HEK293 (cell line): Measurements from ENCODE around the gene CLEC19A.

Experiments
- CTCF ChIA-PET: fragments of 350-600 bp; formaldehyde crosslinking; extraction: SDS; loops from one replicate; lab custom pipeline; 2021; ENCODE audit warnings: antibody characterized with exemption; lab: Yijun Ruan, JAX
- POLR2A ChIA-PET: fragments of 300-600 bp; formaldehyde crosslinking; extraction: SDS; loops from one replicate; lab custom pipeline; 2020; ENCODE audit warnings: antibody characterized with exemption, inconsistent platforms; lab: Yijun Ruan, JAX
- H3K27ac ChIP-seq: fragments of 200-500 bp; sonication (Bioruptor generic); 2 replicates; pipeline ENCODE4 v1.5.1; 2014; ENCODE audit warnings: low read depth, low read length, control low read depth, inconsistent platforms; ENCODE audit errors: extremely low read depth
- H3K36me3 ChIP-seq, 2 experiments: fragments of 200-500 bp in 1 of 2; sonication (Bioruptor generic) in 1 of 2; 1 replicate in 1 of 2; 2 replicates in 1 of 2; pipeline ENCODE4 v1.5.1; 2014 to 2017; ENCODE audit warnings: inconsistent platforms in 2 of 2, low read length in 2 of 2; ENCODE audit not compliant: control insufficient read depth in 2 of 2, insufficient read depth in 1 of 2
- H3K4me1 ChIP-seq: fragments of 200-500 bp; sonication (Bioruptor generic); 2 replicates; pipeline ENCODE4 v1.5.1; 2014; ENCODE audit warnings: mild to moderate bottlenecking, low read length, inconsistent platforms; ENCODE audit not compliant: control insufficient read depth, insufficient read depth
- H3K4me3 ChIP-seq: 2 replicates; pipeline ENCODE4 v1.5.1; 2011; ENCODE audit warnings: low read depth, mild to moderate bottlenecking, control low read depth, low read length, moderate library complexity
- H3K9me3 ChIP-seq: fragments of 200-500 bp; sonication (Bioruptor generic); 2 replicates; pipeline ENCODE4 v1.5.1; 2014; ENCODE audit warnings: low read depth, low read length, inconsistent platforms; ENCODE audit not compliant: control insufficient read depth, insufficient read depth
- ELK4 ChIP-seq: IDR thresholded peaks from 2 replicates; pipeline ENCODE4 v1.6.1; 2011; ENCODE audit warnings: mild to moderate bottlenecking, low read depth, low read length, borderline replicate concordance
- GLI2 ChIP-seq: fragments of 450-650 bp; formaldehyde crosslinking; IDR thresholded peaks from 2 replicates; pipeline ENCODE4; 2017; ENCODE audit warnings: missing biosample characterization, missing genetic modification characterization, low read depth, borderline replicate concordance
- GLIS1 ChIP-seq: fragments of 450-650 bp; formaldehyde crosslinking; IDR thresholded peaks from 2 replicates; pipeline ENCODE4 v1.5.1; 2016; ENCODE audit warnings: missing biosample characterization, missing genetic modification characterization
- MYNN ChIP-seq: fragments of 450-650 bp; formaldehyde crosslinking; IDR thresholded peaks from 2 replicates; pipeline ENCODE4 v1.5.1; 2016; ENCODE audit warnings: missing biosample characterization, missing genetic modification characterization, borderline replicate concordance
- ZFHX2 ChIP-seq: fragments of 450-650 bp; formaldehyde crosslinking; conservative IDR thresholded peaks from 2 replicates; pipeline ENCODE4 v1.5.1; 2016; ENCODE audit warnings: missing biosample characterization, missing genetic modification characterization
- ZNF114 ChIP-seq: fragments of 450-650 bp; formaldehyde crosslinking; IDR thresholded peaks from 2 replicates; pipeline ENCODE4 v1.5.0; 2017; ENCODE audit warnings: missing biosample characterization, missing genetic modification characterization
- ZNF140 ChIP-seq: fragments of 450-650 bp; formaldehyde crosslinking; IDR thresholded peaks from 2 replicates; pipeline ENCODE4 v1.5.1; 2016; ENCODE audit warnings: missing biosample characterization, missing genetic modification characterization
- ZNF18 ChIP-seq: fragments of 450-650 bp; formaldehyde crosslinking; IDR thresholded peaks from 2 replicates; pipeline ENCODE4 v1.5.1; 2016; ENCODE audit warnings: missing biosample characterization, missing genetic modification characterization
- ZNF266 ChIP-seq: fragments of 450-650 bp; formaldehyde crosslinking; IDR thresholded peaks from 2 replicates; pipeline ENCODE4 v1.5.1; 2016; ENCODE audit warnings: missing biosample characterization, missing genetic modification characterization, low read depth
- ZNF292 ChIP-seq: fragments of 450-650 bp; formaldehyde crosslinking; IDR thresholded peaks from 2 replicates; pipeline ENCODE4 v1.5.1; 2016; ENCODE audit warnings: low read depth, missing biosample characterization, missing genetic modification characterization, borderline replicate concordance
- ZNF302 ChIP-seq: fragments of 450-650 bp; formaldehyde crosslinking; IDR thresholded peaks from 2 replicates; pipeline ENCODE4 v1.5.1; 2016; ENCODE audit warnings: missing biosample characterization, missing genetic modification characterization, low read depth
- ZNF335 ChIP-seq: fragments of 450-650 bp; formaldehyde crosslinking; conservative IDR thresholded peaks from 2 replicates; pipeline ENCODE4 v1.5.1; 2016; ENCODE audit warnings: missing biosample characterization, missing genetic modification characterization
- ZNF354C ChIP-seq: fragments of 450-650 bp; formaldehyde crosslinking; IDR thresholded peaks from 2 replicates; pipeline ENCODE4 v1.5.1; 2016; ENCODE audit warnings: missing biosample characterization, missing genetic modification characterization, low read depth, borderline replicate concordance
- ZNF37A ChIP-seq: fragments of 450-650 bp; IDR thresholded peaks from 2 replicates; pipeline ENCODE4 v1.5.1; 2018; ENCODE audit warnings: missing biosample characterization, missing genetic modification characterization
- ZNF544 ChIP-seq: fragments of 450-650 bp; formaldehyde crosslinking; IDR thresholded peaks from 2 replicates; pipeline ENCODE4 v1.5.0; 2017; ENCODE audit warnings: missing biosample characterization, missing genetic modification characterization
- ZNF555 ChIP-seq: fragments of 450-650 bp; formaldehyde crosslinking; conservative IDR thresholded peaks from 2 replicates; pipeline ENCODE4 v1.5.1; 2017; ENCODE audit warnings: missing biosample characterization, mild to moderate bottlenecking, missing genetic modification characterization, inconsistent platforms
- ZNF629 ChIP-seq: fragments of 450-650 bp; formaldehyde crosslinking; IDR thresholded peaks from 2 replicates; pipeline ENCODE4 v1.5.1; 2017; ENCODE audit warnings: missing biosample characterization, missing genetic modification characterization
- ZNF639 ChIP-seq: fragments of 450-650 bp; formaldehyde crosslinking; IDR thresholded peaks from 2 replicates; pipeline ENCODE4 v1.5.1; 2016; ENCODE audit warnings: missing biosample characterization, missing genetic modification characterization
- ZNF677 ChIP-seq: fragments of 450-650 bp; IDR thresholded peaks from 2 replicates; pipeline ENCODE4 v1.5.0; 2018; ENCODE audit warnings: missing biosample characterization, mild to moderate bottlenecking, missing genetic modification characterization, moderate library complexity
- ZSCAN23 ChIP-seq: fragments of 450-650 bp; formaldehyde crosslinking; IDR thresholded peaks from 2 replicates; pipeline ENCODE4 v1.5.1; 2016; ENCODE audit warnings: missing biosample characterization, missing genetic modification characterization
- TF ChIP-seq, protein P1 (sequence below): fragments of 450-650 bp; formaldehyde crosslinking; IDR thresholded peaks from 2 replicates; pipeline ENCODE4 v1.5.1; 2016; ENCODE audit warnings: missing biosample characterization, missing genetic modification characterization

CLEC19A gene

GRCh38 chr16:19239511-19240155 is 45.9 kb upstream of the CLEC19A start:
- H3K27ac ChIP-seq: no peak overlapping the region
- POLR2A ChIA-PET: no interaction called here
- H3K9me3 ChIP-seq: peaks cover 5% of the 10 kb centered on the region
- no peaks in the 10 kb centered on the region for H3K36me3 ChIP-seq
- no peak overlapping the region for H3K4me3 ChIP-seq
- no peak for TF ChIP-seq ZNF37A (tag by site-specific recombination)
- TF ChIP-seq ZNF555 (tag by site-specific recombination): no peak
- no peaks in the 10 kb centered on the region for H3K4me1 ChIP-seq
- CTCF ChIA-PET: no interaction called here

DNA sequence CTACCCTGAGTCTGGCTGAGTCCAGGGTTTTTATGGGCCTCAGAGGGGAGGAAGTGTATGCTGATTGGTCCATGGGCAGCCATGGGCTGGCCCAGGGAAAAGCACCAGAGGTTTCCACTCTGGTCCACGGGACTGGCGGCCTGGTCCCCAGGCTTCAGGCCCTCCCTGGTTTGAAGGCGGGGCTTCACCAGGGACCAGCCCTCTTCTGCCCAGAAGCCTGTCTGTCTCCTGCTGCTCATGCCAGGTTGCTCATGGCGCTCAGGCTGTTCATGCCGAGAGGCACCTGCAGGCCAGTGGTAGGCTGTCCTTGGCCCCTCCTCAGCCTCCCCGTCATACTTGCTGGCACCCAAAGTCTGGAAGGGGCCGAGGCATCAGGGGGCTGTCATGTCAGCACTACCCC is 45.0 kb upstream of the CLEC19A start:
- CTCF ChIA-PET: no interaction called here

DNA sequence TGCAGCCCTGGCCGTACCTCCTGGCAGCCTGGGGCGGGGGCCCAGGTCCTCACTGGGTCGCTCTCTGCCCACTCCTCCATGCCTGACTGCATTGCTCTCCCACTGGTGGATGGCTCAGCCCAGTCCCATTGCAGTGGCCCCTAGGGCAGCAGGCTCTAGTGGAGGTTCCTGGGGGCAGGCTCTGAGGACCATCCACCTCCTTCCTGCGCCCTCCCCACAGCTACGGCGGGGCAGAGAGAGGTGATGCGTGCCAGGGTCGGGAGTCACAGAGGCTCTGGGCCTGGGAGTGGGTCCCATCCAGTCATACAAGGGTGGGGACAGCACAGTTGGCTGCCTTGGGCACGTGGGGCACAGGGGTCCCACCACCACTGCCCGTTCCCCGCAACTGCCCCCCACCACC is 44.0 kb upstream of the CLEC19A start:
- Histone ChIP-seq H3K36me3 (no peaks in the 10 kb centered on the region), H3K4me1 (no peaks in the 10 kb centered on the region), H3K4me3 (no peak overlapping the region), H3K9me3 (no peaks in the 10 kb centered on the region)
- TF ChIP-seq, protein P1, sequence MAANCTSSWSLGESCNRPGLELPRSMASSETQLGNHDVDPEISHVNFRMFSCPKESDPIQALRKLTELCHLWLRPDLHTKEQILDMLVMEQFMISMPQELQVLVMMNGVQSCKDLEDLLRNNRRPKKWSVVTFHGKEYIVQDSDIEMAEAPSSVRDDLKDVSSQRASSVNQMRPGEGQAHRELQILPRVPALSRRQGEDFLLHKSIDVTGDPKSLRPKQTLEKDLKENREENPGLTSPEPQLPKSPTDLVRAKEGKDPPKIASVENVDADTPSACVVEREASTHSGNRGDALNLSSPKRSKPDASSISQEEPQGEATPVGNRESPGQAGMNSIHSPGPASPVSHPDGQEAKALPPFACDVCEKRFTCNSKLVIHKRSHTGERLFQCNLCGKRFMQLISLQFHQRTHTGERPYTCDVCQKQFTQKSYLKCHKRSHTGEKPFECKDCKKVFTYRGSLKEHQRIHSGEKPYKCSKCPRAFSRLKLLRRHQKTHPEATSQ: no peak
- TF ChIP-seq ZNF335 (no peak), ELK4 (no peak), GLIS1 (tag by site-specific recombination) (no peak), ZNF677 (tag by site-specific recombination) (no peak)
- TF ChIP-seq, all 188 proteins: peak for 0
- H3K27ac ChIP-seq: no peak overlapping the region
- POLR2A ChIA-PET: no interaction called here
- CTCF ChIA-PET: no interaction called here

More for the DNA sequence above, 45.0 kb upstream of the CLEC19A start:
- Histone ChIP-seq H3K27ac (no peak overlapping the region), H3K4me1 (no peaks in the 10 kb centered on the region), H3K4me3 (no peak overlapping the region), H3K36me3 (no peaks in the 10 kb centered on the region), H3K9me3 (peaks cover 4% of the 10 kb centered on the region)
- POLR2A ChIA-PET: no interaction called here
- TF ChIP-seq ZNF18 (tag by site-specific recombination) (no peak), GLI2 (tag by site-specific recombination) (no peak)

- Histone ChIP-seq H3K27ac (no peak overlapping the region), H3K36me3 (no peaks in the 10 kb centered on the region), H3K4me1 (no peaks in the 10 kb centered on the region), H3K4me3 (no peak overlapping the region), H3K9me3 (no peaks in the 10 kb centered on the region)
- ChIA-PET POLR2A (no interaction called here), CTCF (interaction anchor here (0.7 kb wide), 1 partner anchor 361 kb away, joined by 3 read pairs; no protein-coding TSS in a partner anchor)
- TF ChIP-seq ZNF302: no peak
- no peak for TF ChIP-seq ZNF639 (tag by site-specific recombination)
- TF ChIP-seq ZNF266 (tag by site-specific recombination): no peak
- no peak for TF ChIP-seq MYNN (tag by site-specific recombination)
- no peak for TF ChIP-seq ZNF354C (tag by site-specific recombination)
- TF ChIP-seq ZFHX2 (tag by site-specific recombination): no peak
- no peak for TF ChIP-seq ZNF114 (tag by site-specific recombination)
- TF ChIP-seq ZNF292 (tag by site-specific recombination): no peak
- TF ChIP-seq ZSCAN23 (tag by site-specific recombination): no peak
- no peak for TF ChIP-seq ZNF629
- no peak for TF ChIP-seq ZNF544 (tag by site-specific recombination)
- TF ChIP-seq ZNF140 (tag by site-specific recombination): no peak
These were observed 43.3 kb upstream of the CLEC19A start for GRCh38 chr16:19242186-19242585.
